Tibial nerve (tissue), 4 donors: ENCODE data around the gene OR11A1.

Source experiments
- EP300 ChIP-seq, 2 donors: sonication (generic); formaldehyde crosslinking; IDR thresholded peaks; one replicate each; pipeline ENCODE4 v1.6.1; 2017; ENCODE audit warnings: antibody characterized with exemption in 2 of 2, mild to moderate bottlenecking in 1 of 2
- TF ChIP-seq, protein P1 (sequence below), 5 experiments: fragments of 200-600 bp in 3 of 5; fragments of 450-650 bp in 2 of 5; sonication (generic) in 3 of 5; IDR thresholded peaks; one replicate each; pipeline ENCODE4 v1.5.1; 2016 to 2019; ENCODE audit warnings: antibody characterized with exemption in 5 of 5, mild to moderate bottlenecking in 3 of 5, moderate library complexity in 2 of 5

- TF ChIP-seq, protein P1, sequence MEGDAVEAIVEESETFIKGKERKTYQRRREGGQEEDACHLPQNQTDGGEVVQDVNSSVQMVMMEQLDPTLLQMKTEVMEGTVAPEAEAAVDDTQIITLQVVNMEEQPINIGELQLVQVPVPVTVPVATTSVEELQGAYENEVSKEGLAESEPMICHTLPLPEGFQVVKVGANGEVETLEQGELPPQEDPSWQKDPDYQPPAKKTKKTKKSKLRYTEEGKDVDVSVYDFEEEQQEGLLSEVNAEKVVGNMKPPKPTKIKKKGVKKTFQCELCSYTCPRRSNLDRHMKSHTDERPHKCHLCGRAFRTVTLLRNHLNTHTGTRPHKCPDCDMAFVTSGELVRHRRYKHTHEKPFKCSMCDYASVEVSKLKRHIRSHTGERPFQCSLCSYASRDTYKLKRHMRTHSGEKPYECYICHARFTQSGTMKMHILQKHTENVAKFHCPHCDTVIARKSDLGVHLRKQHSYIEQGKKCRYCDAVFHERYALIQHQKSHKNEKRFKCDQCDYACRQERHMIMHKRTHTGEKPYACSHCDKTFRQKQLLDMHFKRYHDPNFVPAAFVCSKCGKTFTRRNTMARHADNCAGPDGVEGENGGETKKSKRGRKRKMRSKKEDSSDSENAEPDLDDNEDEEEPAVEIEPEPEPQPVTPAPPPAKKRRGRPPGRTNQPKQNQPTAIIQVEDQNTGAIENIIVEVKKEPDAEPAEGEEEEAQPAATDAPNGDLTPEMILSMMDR (IDR thresholded peaks at IDR 0.05), result no peak
- no peak for TF ChIP-seq EP300 (IDR thresholded peaks at IDR 0.05)
Measured at GRCh38 chr6:29395331-29395730, 61.5 kb downstream of the OR11A1 start, which contains the start of gene OR12D2.
